Erythroblast (primary cell): Measurements from ENCODE around the gene KIFC1.
"Not testable (repeated sequence)": the region's sequence is repeated elsewhere in the genome, so short reads cannot be mapped to it uniquely, and the experiment has no call there.

Experiments
- GATA1 ChIP-seq: IDR thresholded peaks from 2 replicates; pipeline ENCODE4 v1.6.1; 2011; ENCODE audit warnings: low read depth, mild to moderate bottlenecking, control low read depth, low read length, moderate library complexity
- POLR2A ChIP-seq: IDR thresholded peaks from 2 replicates; pipeline ENCODE4 v1.6.1; 2011; ENCODE audit warnings: mild to moderate bottlenecking, low read length

- not testable (repeated sequence) for TF ChIP-seq POLR2A, GATA1
These were observed 34.3 kb upstream of the KIFC1 start for GRCh38 chr6:33357160-33357871.
